ENCODE results near the gene PRR36. TPM values are rescaled to one million over a fixed set of nuclear protein-coding genes. Genes with fewer than 3 reads are reported as not detected.

PRR36 gene
- total and polyA plus RNA-seq, 7 donors, result under 0.01 to 0.23 TPM; not detected in 5

- Histone ChIP-seq H3K4me1 (peaks cover 0 to 24% (median 23%) of the 10 kb centered on the region in 4 donors), H3K9me3 (no peaks in the 10 kb centered on the region), H3K27me3 (peaks cover 5 to 15% (median 11%) of the 10 kb centered on the region in 3 donors), H3K27ac (no peak overlapping the region), H3K36me3 (peaks cover 35 to 69% (median 46%) of the 10 kb centered on the region in 4 donors), H3K4me3 (no peak overlapping the region)
- no peak for DNase-seq
- TF ChIP-seq POLR2AphosphoS5 (IDR thresholded peaks at IDR 0.05) (no peak), POLR2A (IDR thresholded peaks at IDR 0.05) (no peak), EP300 (IDR thresholded peaks at IDR 0.05) (no peak), CTCF (IDR thresholded peaks at IDR 0.05) (no peak)
- 92 to 95% methylated on average over 54 of the region's 54 CpGs for WGBS, 2 donors
- intact Hi-C loops (cut with DNase I), result no loop called here
These were observed 36.4 kb upstream of the PRR36 start for GRCh38 chr19:7910321-7911161.

- no peak overlapping the region for H3K4me3 ChIP-seq
- no peak for TF ChIP-seq POLR2A (IDR thresholded peaks at IDR 0.05)
- no peak for TF ChIP-seq CTCF (IDR thresholded peaks at IDR 0.05)
- TF ChIP-seq POLR2AphosphoS5 (IDR thresholded peaks at IDR 0.05), result no peak
- TF ChIP-seq EP300 (IDR thresholded peaks at IDR 0.05), result no peak
- no peaks in the 10 kb centered on the region for H3K9me3 ChIP-seq
- 91 to 94% methylated on average over 21 of the region's 21 CpGs for WGBS, 2 donors
- intact Hi-C loops (cut with DNase I), result no loop called here
- no peak for DNase-seq
- H3K27ac ChIP-seq, result no peak overlapping the region
- peaks cover 0 to 7% (median 1%) of the 10 kb centered on the region in 3 donors for H3K27me3 ChIP-seq
- H3K36me3 ChIP-seq, result peaks cover 35 to 69% (median 46%) of the 10 kb centered on the region in 4 donors
- H3K4me1 ChIP-seq, result peaks cover 0 to 33% (median 32%) of the 10 kb centered on the region in 4 donors
These were observed 35.4 kb upstream of the PRR36 start for GRCh38 chr19:7909471-7910067.

- Histone ChIP-seq H3K36me3 (peaks cover 35 to 69% (median 46%) of the 10 kb centered on the region in 4 donors), H3K27ac (no peak overlapping the region), H3K4me1 (peaks cover 0 to 38% (median 36%) of the 10 kb centered on the region in 4 donors), H3K4me3 (no peak overlapping the region), H3K9me3 (no peaks in the 10 kb centered on the region), H3K27me3 (peaks cover 0 to under 1% (median 0%) of the 10 kb centered on the region in 3 donors)
- DNase-seq, result no peak
- no peak for TF ChIP-seq POLR2A (IDR thresholded peaks at IDR 0.05)
- no peak for TF ChIP-seq POLR2AphosphoS5 (IDR thresholded peaks at IDR 0.05)
- TF ChIP-seq EP300 (IDR thresholded peaks at IDR 0.05), result no peak
- TF ChIP-seq CTCF (IDR thresholded peaks at IDR 0.05), result no peak
- intact Hi-C loops (cut with DNase I), result no loop called here
- 89 to 95% methylated on average over 19 of the region's 19 CpGs for WGBS, 2 donors
These were observed 34.7 kb upstream of the PRR36 start for GRCh38 chr19:7908742-7909461.

- DNase-seq, result no peak
- intact Hi-C loops (cut with DNase I), result no loop called here
- TF ChIP-seq POLR2A (IDR thresholded peaks at IDR 0.05), result no peak
- no peak for TF ChIP-seq POLR2AphosphoS5 (IDR thresholded peaks at IDR 0.05)
- no peak for TF ChIP-seq CTCF (IDR thresholded peaks at IDR 0.05)
- no peak for TF ChIP-seq EP300 (IDR thresholded peaks at IDR 0.05)
- Histone ChIP-seq H3K9me3 (no peaks in the 10 kb centered on the region), H3K27ac (no peak overlapping the region), H3K4me1 (peaks cover 0 to 38% (median 36%) of the 10 kb centered on the region in 4 donors), H3K4me3 (no peak overlapping the region), H3K27me3 (no peaks in the 10 kb centered on the region), H3K36me3 (peaks cover 35 to 65% (median 46%) of the 10 kb centered on the region in 4 donors)
- whole genome bisulfite sequencing, 2 donors, result 84 to 85% methylated on average over 14 of the region's 14 CpGs
These were observed 34.0 kb upstream of the PRR36 start for GRCh38 chr19:7908078-7908699.

All from sigmoid colon (tissue), 7 donors.